ENCODE data around the gene WDR73.

DNA sequence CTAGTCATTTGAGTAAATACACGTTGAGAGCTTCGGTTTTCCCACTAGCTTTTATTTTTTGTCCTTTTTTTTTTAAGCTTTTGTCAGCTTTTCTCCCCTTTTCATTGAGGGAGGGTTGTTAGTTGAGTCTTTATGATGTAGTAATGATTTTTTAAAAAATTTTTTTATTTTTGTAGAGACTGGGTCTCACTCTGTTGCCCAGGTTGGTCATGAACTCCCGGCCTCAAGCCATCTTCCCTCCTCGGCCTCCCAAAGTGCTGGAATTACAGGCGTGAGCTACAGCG lies 52.6 kb downstream of the WDR73 start:
- TF ChIP-seq CTCF (conservative IDR thresholded peaks at IDR 0.05; ENCODE audit: low read depth, low read length) (no peak), EZH2 (IDR thresholded peaks at IDR 0.05; ENCODE audit: borderline replicate concordance, low read depth, low read length, poor library complexity, severe bottlenecking) (no peak)
